ENCODE results near the gene RXFP1.

The RXFP1 gene

GRCh38 chr4:158541506-158541905 is 19.8 kb downstream of the RXFP1 start:
- DNase-seq (ENCODE audit: low spot score): no peak
- TF ChIP-seq CTCF (IDR thresholded peaks at IDR 0.05; ENCODE audit: extremely low read depth, missing control alignments): no peak

- no peak for TF ChIP-seq CTCF (IDR thresholded peaks at IDR 0.05; ENCODE audit: extremely low read depth, missing control alignments)
- no peak for DNase-seq (ENCODE audit: low spot score)
These were observed 21.5 kb downstream of the RXFP1 start for GRCh38 chr4:158543191-158543590.

GRCh38 chr4:158544141-158544540 is 22.5 kb downstream of the RXFP1 start:
- no peak for TF ChIP-seq CTCF (IDR thresholded peaks at IDR 0.05; ENCODE audit: extremely low read depth, missing control alignments)
- DNase-seq (ENCODE audit: low spot score): no peak

- TF ChIP-seq CTCF (IDR thresholded peaks at IDR 0.05; ENCODE audit: extremely low read depth, missing control alignments): no peak
- DNase-seq (ENCODE audit: low spot score): no peak
These were observed 31.7 kb downstream of the RXFP1 start for GRCh38 chr4:158553364-158553763.

GRCh38 chr4:158560284-158560683 is 38.6 kb downstream of the RXFP1 start:
- no peak for DNase-seq (ENCODE audit: low spot score)
- no peak for TF ChIP-seq CTCF (IDR thresholded peaks at IDR 0.05; ENCODE audit: extremely low read depth, missing control alignments)

GRCh38 chr4:158566860-158567259 is 45.2 kb downstream of the RXFP1 start:
- DNase-seq (ENCODE audit: low spot score): no peak
- no peak for TF ChIP-seq CTCF (IDR thresholded peaks at IDR 0.05; ENCODE audit: extremely low read depth, missing control alignments)

- TF ChIP-seq CTCF (IDR thresholded peaks at IDR 0.05; ENCODE audit: extremely low read depth, missing control alignments): no peak
- DNase-seq (ENCODE audit: low spot score): no peak
These were observed 50.1 kb downstream of the RXFP1 start for GRCh38 chr4:158571736-158572135.
